RWPE1 (cell line): ENCODE results near the gene DOC2A.
"Not testable (repeated sequence)": the region's sequence is repeated elsewhere in the genome, so short reads cannot be mapped to it uniquely, and the experiment has no call there.

Source experiments
- CTCF ChIA-PET: fragments of 350-600 bp; sonication (Branson Sonifier 250); formaldehyde crosslinking; extraction: SDS; loops from one replicate; lab custom pipeline; 2021; lab: Yijun Ruan, JAX
- POLR2A ChIA-PET: fragments of 400-600 bp; formaldehyde crosslinking; extraction: SDS; loops from one replicate; lab custom pipeline; 2020; ENCODE audit warnings: antibody characterized with exemption; ENCODE audit not compliant: low non-redundant PET; lab: Yijun Ruan, JAX
- DNase-seq: peaks from one replicate; pipeline ENCODE4 v3.0.0; 2012; ENCODE audit warnings: low spot score
- H3K27ac ChIP-seq: fragments of 450-650 bp; 2 replicates; pipeline ENCODE4 v1.5.1; 2017
- CTCF ChIP-seq: fragments of 450-650 bp; conservative IDR thresholded peaks from 2 replicates; pipeline ENCODE4 v1.5.1; 2017; ENCODE audit warnings: low read depth, mild to moderate bottlenecking

DOC2A gene

DNA sequence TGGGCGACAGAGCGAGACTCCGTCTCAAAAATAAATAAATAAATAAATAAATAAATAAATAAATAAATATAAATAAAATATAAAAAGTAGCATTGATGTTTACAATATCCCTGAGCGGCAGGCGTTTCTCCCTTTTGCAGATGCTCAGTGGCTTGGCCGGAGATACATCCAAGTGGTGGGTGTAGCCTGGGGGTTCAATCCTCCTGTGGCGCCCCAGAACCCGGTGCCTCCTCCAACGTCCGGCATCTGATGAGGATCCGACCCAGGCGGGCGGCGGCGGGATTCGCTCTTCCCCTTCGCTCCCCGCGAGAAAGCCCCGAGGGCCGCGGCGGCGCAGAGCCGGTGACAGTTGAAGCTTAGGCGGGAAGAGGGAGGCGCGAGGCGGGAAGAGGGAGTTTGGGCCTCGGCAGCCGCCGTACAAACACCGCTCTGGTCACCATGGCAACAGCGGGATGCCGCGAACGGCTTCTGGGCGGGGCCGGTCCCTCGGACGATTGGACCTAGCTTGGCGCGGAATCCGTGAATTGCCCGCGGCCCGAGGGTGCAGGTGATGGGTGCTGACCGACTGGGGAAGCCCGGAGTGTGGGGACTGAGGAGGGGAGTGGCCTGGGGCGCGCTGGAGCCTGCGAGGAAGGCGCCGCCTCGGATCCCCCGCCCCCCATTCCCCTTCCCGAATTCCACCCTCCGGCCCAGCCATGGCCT is 42.0 kb upstream of the DOC2A start:
- POLR2A ChIA-PET = interaction anchor here (0.5 to 2.1 kb wide), 2 partner anchors 14 to 21 kb away, joined by 8 read pairs; no protein-coding TSS in a partner anchor
- TF ChIP-seq CTCF = no peak

GRCh38 chr16:30051518-30051917 is 40.7 kb upstream of the DOC2A start:
- POLR2A ChIA-PET = interaction anchor here (0.6 kb wide), 2 partner anchors 30 to 212 kb away, joined by 3 to 6 read pairs; no protein-coding TSS in a partner anchor
- peak; percentile 52 for DNase-seq
- no peak for TF ChIP-seq CTCF
- H3K27ac ChIP-seq = peak overlapping the region; percentile 90
- CTCF ChIA-PET = no interaction called here

More for the DNA sequence above, 42.0 kb upstream of the DOC2A start:
- CTCF ChIA-PET = interaction anchor here (0.7 to 0.9 kb wide), 2 partner anchors 20 to 22 kb away, joined by 4 read pairs; partner anchors contain the start of gene TLCD3B
- H3K27ac ChIP-seq = peak overlapping the region; percentile 90
- peak; percentile 95 for DNase-seq

DNA sequence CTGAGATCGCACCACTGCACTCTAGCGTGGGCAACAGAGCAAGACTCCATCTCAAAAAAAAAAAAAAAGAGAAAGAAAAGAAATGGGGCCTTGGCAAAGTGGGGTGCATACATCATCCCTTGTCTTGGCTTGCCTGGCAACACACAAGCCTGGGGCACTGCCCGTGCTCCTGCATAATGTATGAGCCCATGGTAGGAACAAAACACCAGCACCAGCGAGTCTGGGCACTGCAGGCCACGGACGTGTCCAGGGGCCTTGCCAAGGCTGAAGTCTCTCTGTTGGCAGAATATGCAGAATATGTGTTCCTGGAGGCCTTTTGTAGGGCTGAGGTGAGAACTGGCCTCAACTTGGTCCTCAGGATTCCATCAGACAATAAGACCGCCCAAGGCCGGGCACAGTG is 39.0 kb upstream of the DOC2A start:
- no peak for TF ChIP-seq CTCF
- H3K27ac ChIP-seq = peak overlapping the region; percentile 39
- DNase-seq = no peak
- ChIA-PET POLR2A (no interaction called here), CTCF (no interaction called here)

- CTCF ChIA-PET = interaction anchor here (0.6 kb wide), 2 partner anchors 8 to 197 kb away, joined by 3 read pairs; no protein-coding TSS in a partner anchor
- POLR2A ChIA-PET = no interaction called here
- TF ChIP-seq CTCF = no peak
- H3K27ac ChIP-seq = no peak overlapping the region
- DNase-seq = no peak
These were observed 35.8 kb upstream of the DOC2A start for GRCh38 chr16:30046588-30046987.

DNA sequence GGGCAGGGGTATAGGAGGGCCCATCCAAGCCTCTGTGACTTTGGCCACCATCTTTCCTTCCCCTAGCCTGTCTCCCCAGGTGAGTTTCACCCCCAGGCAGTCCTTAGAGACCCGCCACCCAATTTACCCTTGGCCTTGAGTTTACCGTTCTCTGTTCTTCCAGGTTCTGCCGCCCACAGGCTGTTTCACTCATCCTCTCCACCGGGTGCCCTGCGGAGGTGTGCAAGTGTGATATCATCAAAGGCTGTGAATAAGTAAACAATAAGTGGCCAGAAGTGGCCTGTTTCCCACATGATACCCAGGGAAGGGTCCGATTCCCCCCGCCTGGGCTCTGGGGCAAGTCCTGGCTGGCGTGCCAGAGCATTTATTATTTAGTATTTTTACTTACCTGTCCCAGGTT is 35.4 kb upstream of the DOC2A start:
- DNase-seq = no peak
- no peak for TF ChIP-seq CTCF
- ChIA-PET POLR2A (no interaction called here), CTCF (no interaction called here)
- no peak overlapping the region for H3K27ac ChIP-seq

- no peak for DNase-seq
- CTCF ChIA-PET = interaction anchor here (1.6 to 1.8 kb wide), 2 partner anchors 10 to 341 kb away, joined by 5 read pairs; no protein-coding TSS in a partner anchor
- no peak overlapping the region for H3K27ac ChIP-seq
- POLR2A ChIA-PET = interaction anchor here (0.7 kb wide), 1 partner anchor 697 kb away, joined by 4 read pairs; no protein-coding TSS in a partner anchor
- peak; percentile 46 for TF ChIP-seq CTCF
These were observed 31.0 kb upstream of the DOC2A start for GRCh38 chr16:30041841-30042240.

- POLR2A ChIA-PET, H3K27ac ChIP-seq, DNase-seq: not testable (repeated sequence)
- CTCF ChIA-PET = interaction anchor here (1.0 kb wide), 1 partner anchor 14 kb away, joined by 3 read pairs; no protein-coding TSS in a partner anchor
These were observed 29.9 kb upstream of the DOC2A start for GRCh38 chr16:30040690-30041089.
